AG04450 (cell line): Measurements from ENCODE around the gene GCNT2. TPM values are rescaled to one million over a fixed set of nuclear protein-coding genes. Genes with fewer than 3 reads are reported as not detected.
"Not testable (repeated sequence)": the region's sequence is repeated elsewhere in the genome, so short reads cannot be mapped to it uniquely, and the experiment has no call there.

Experiments used
- CTCF ChIA-PET: fragments of 300-600, 350-600 bp; formaldehyde crosslinking; extraction: SDS; loops from one replicate; lab custom pipeline; 2022; ENCODE audit warnings: antibody characterized with exemption, inconsistent platforms; lab: Charles Lee
- POLR2A ChIA-PET: fragments of 350-600 bp; formaldehyde crosslinking; extraction: SDS; loops from one replicate; lab custom pipeline; 2021; ENCODE audit warnings: antibody characterized with exemption, inconsistent platforms; lab: Yijun Ruan, JAX
- DNase-seq: peaks from one replicate; pipeline ENCODE4 v3.0.0-alpha.2; 2011; ENCODE audit warnings: low read depth, low spot score
- H3K27ac ChIP-seq: one replicate; pipeline ENCODE4 v1.5.1; 2012; ENCODE audit warnings: low read depth, low read length, control low read depth
- H3K27me3 ChIP-seq: one replicate; pipeline ENCODE4 v1.6.0; 2012; ENCODE audit warnings: low read length; ENCODE audit not compliant: control insufficient read depth, insufficient read depth
- H3K4me3 ChIP-seq: 2 replicates; pipeline ENCODE4 v1.5.1; 2011; ENCODE audit warnings: mild to moderate bottlenecking, low read depth, low read length, control low read depth
- H3K9me3 ChIP-seq: 2 replicates; pipeline ENCODE4 v1.5.1; 2012; ENCODE audit warnings: low read length; ENCODE audit not compliant: control insufficient read depth, insufficient read depth
- CTCF ChIP-seq: IDR thresholded peaks from 2 replicates; pipeline ENCODE4 v1.5.1; 2011; ENCODE audit warnings: low read depth, low read length, control low read depth, inconsistent platforms
- polyA plus RNA-seq: library from polyadenylated mRNA; depleted of rRNA; stranded (reverse); fragments of >200 nt; gene quantifications from 2 replicates; pipeline ENCODE4 v1.2.3, GENCODE V29; 2011

GCNT2 gene
- polyA plus RNA-seq, 1 experiment, result 2.5 TPM

- no peak for TF ChIP-seq CTCF
- CTCF ChIA-PET, result interaction anchor here (1.5 kb wide), 1 partner anchor 166 kb away, joined by 4 read pairs; no protein-coding TSS in a partner anchor
- H3K9me3 ChIP-seq, result no peaks in the 10 kb centered on the region; the same call in 1 of the 2 replicates
Measured at GRCh38 chr6:10644225-10644624, 123.1 kb downstream of the GCNT2 start.

GRCh38 chr6:10655508-10656055, 134.4 kb downstream of the GCNT2 start:
- ChIA-PET CTCF (no interaction called here), POLR2A (no interaction called here)
- H3K27ac ChIP-seq, result no peak overlapping the region
- no peak for TF ChIP-seq CTCF
- no peak overlapping the region for H3K4me3 ChIP-seq
- H3K9me3 ChIP-seq, result peaks cover 8% of the 10 kb centered on the region; the same call in 1 of the 2 replicates
- no peaks in the 10 kb centered on the region for H3K27me3 ChIP-seq
- no peak for DNase-seq

More at GRCh38 chr6:10644225-10644624, 123.1 kb downstream of the GCNT2 start:
- POLR2A ChIA-PET, result no interaction called here
- H3K27ac ChIP-seq, result no peak overlapping the region
- no peak overlapping the region for H3K4me3 ChIP-seq
- no peak for DNase-seq
- no peaks in the 10 kb centered on the region for H3K27me3 ChIP-seq

GRCh38 chr6:10658910-10659698, 138.0 kb downstream of the GCNT2 start:
- Histone ChIP-seq H3K4me3 (peak overlapping the region; percentile 59), H3K27ac (no peak overlapping the region), H3K27me3 (peaks cover 2% of the 10 kb centered on the region), H3K9me3 (peaks cover 8% of the 10 kb centered on the region; the same call in 1 of the 2 replicates)
- DNase-seq, result no peak
- no peak for TF ChIP-seq CTCF
- CTCF ChIA-PET, result interaction anchor here (0.6 to 1.0 kb wide), 2 partner anchors 12 to 143 kb away, joined by 3 to 9 read pairs; no protein-coding TSS in a partner anchor
- POLR2A ChIA-PET, result interaction anchor here (0.6 kb wide), 1 partner anchor 121 kb away, joined by 8 read pairs; no protein-coding TSS in a partner anchor

- ChIA-PET CTCF (interaction anchor here (0.6 to 1.0 kb wide), 2 partner anchors 11 to 142 kb away, joined by 3 to 9 read pairs; no protein-coding TSS in a partner anchor), POLR2A (interaction anchor here (0.6 kb wide), 1 partner anchor 121 kb away, joined by 8 read pairs; no protein-coding TSS in a partner anchor)
- H3K9me3 ChIP-seq, result peaks cover 8% of the 10 kb centered on the region; the same call in 1 of the 2 replicates
- peaks cover 2% of the 10 kb centered on the region for H3K27me3 ChIP-seq
- no peak for TF ChIP-seq CTCF
- H3K4me3 ChIP-seq, result peak overlapping the region; percentile 59
- no peak for DNase-seq
- H3K27ac ChIP-seq, result peak overlapping the region; percentile 47
Measured at GRCh38 chr6:10659699-10660348, 138.7 kb downstream of the GCNT2 start.

- peak overlapping the region; percentile 59 for H3K4me3 ChIP-seq
- POLR2A ChIA-PET, H3K9me3 ChIP-seq, DNase-seq, H3K27ac ChIP-seq, H3K27me3 ChIP-seq: not testable (repeated sequence)
- CTCF ChIA-PET, result interaction anchor here (1.0 kb wide), 1 partner anchor 141 kb away, joined by 3 read pairs; no protein-coding TSS in a partner anchor
Measured at GRCh38 chr6:10660431-10661191, 139.5 kb downstream of the GCNT2 start.
